ENCODE data around the gene GPHN.
"Not testable (repeated sequence)": the region's sequence is repeated elsewhere in the genome, so short reads cannot be mapped to it uniquely, and the experiment has no call there.

GPHN gene

GRCh38 chr14:66493750-66494149 lies 14.2 kb upstream of the GPHN start:
- Mint-ChIP-seq H3K9me3 (no peaks in the 10 kb centered on the region), H3K4me1 (no peaks in the 10 kb centered on the region), H3K36me3 (no peaks in the 10 kb centered on the region), H3K27ac (no peak overlapping the region), H3K4me3 (no peak overlapping the region)
- ATAC-seq (no peak), DNase-seq (ENCODE audit: low spot score in 2 of 2) (no peak)

GRCh38 chr14:66495218-66496098 lies 12.5 kb upstream of the GPHN start:
- H3K9me3 Mint-ChIP-seq: no peaks in the 10 kb centered on the region
- no peaks in the 10 kb centered on the region for H3K4me1 Mint-ChIP-seq
- ATAC-seq (peak; percentile 75), DNase-seq (ENCODE audit: low spot score in 2 of 2) (no peak)
- no peaks in the 10 kb centered on the region for H3K36me3 Mint-ChIP-seq
- no peak overlapping the region for H3K4me3 Mint-ChIP-seq
- no peak overlapping the region for H3K27ac Mint-ChIP-seq

- H3K36me3 Mint-ChIP-seq: no peaks in the 10 kb centered on the region
- no peak for DNase-seq (ENCODE audit: low spot score in 2 of 2)
- H3K9me3 Mint-ChIP-seq: no peaks in the 10 kb centered on the region
- ATAC-seq: no peak
- no peaks in the 10 kb centered on the region for H3K4me1 Mint-ChIP-seq
- no peak overlapping the region for H3K27ac Mint-ChIP-seq
- H3K4me3 Mint-ChIP-seq: no peak overlapping the region
Observed at GRCh38 chr14:66496188-66496807, 11.6 kb upstream of the GPHN start.

GRCh38 chr14:66496911-66497310 lies 11.0 kb upstream of the GPHN start:
- Mint-ChIP-seq H3K4me1 (no peaks in the 10 kb centered on the region), H3K4me3 (no peak overlapping the region), H3K36me3 (no peaks in the 10 kb centered on the region), H3K9me3 (no peaks in the 10 kb centered on the region), H3K27ac (no peak overlapping the region)
- DNase-seq (ENCODE audit: low spot score in 2 of 2): no peak
- ATAC-seq: no peak

GRCh38 chr14:66498311-66498710 lies 9.6 kb upstream of the GPHN start:
- H3K27ac Mint-ChIP-seq: no peak overlapping the region
- DNase-seq (ENCODE audit: low spot score in 2 of 2): no peak
- H3K9me3 Mint-ChIP-seq: no peaks in the 10 kb centered on the region
- H3K4me3 Mint-ChIP-seq: no peak overlapping the region
- no peaks in the 10 kb centered on the region for H3K4me1 Mint-ChIP-seq
- H3K36me3 Mint-ChIP-seq: no peaks in the 10 kb centered on the region
- no peak for ATAC-seq

- H3K4me3 Mint-ChIP-seq: no peak overlapping the region
- no peak for DNase-seq (ENCODE audit: low spot score in 2 of 2)
- no peaks in the 10 kb centered on the region for H3K36me3 Mint-ChIP-seq
- no peak overlapping the region for H3K27ac Mint-ChIP-seq
- H3K9me3 Mint-ChIP-seq: no peaks in the 10 kb centered on the region
- H3K4me1 Mint-ChIP-seq: no peaks in the 10 kb centered on the region
- no peak for ATAC-seq
Observed at GRCh38 chr14:66501592-66501991, 6.4 kb upstream of the GPHN start.

- not testable (repeated sequence) for ATAC-seq; H3K4me3 Mint-ChIP-seq; H3K27ac Mint-ChIP-seq; H3K9me3 Mint-ChIP-seq; H3K36me3 Mint-ChIP-seq; DNase-seq (ENCODE audit: low spot score in 2 of 2); H3K4me1 Mint-ChIP-seq
Observed at GRCh38 chr14:66502836-66503235, 5.1 kb upstream of the GPHN start.

- H3K4me3 Mint-ChIP-seq: no peak overlapping the region
- peaks cover 6% of the 10 kb centered on the region for H3K36me3 Mint-ChIP-seq
- H3K9me3 Mint-ChIP-seq: no peaks in the 10 kb centered on the region
- ATAC-seq (no peak), DNase-seq (ENCODE audit: low spot score in 2 of 2) (no peak)
- no peak overlapping the region for H3K27ac Mint-ChIP-seq
- no peaks in the 10 kb centered on the region for H3K4me1 Mint-ChIP-seq
Observed at GRCh38 chr14:66503532-66503931, 4.4 kb upstream of the GPHN start.

- peaks cover 6% of the 10 kb centered on the region for H3K36me3 Mint-ChIP-seq
- no peak for DNase-seq (ENCODE audit: low spot score in 2 of 2)
- H3K4me3 Mint-ChIP-seq: peak overlapping the region; percentile 85
- peaks cover 17% of the 10 kb centered on the region for H3K4me1 Mint-ChIP-seq
- peak overlapping the region; percentile 88 for H3K27ac Mint-ChIP-seq
- no peaks in the 10 kb centered on the region for H3K9me3 Mint-ChIP-seq
- ATAC-seq: peak; percentile 49
Observed at GRCh38 chr14:66507181-66507721, 696 bp upstream of the GPHN start.

GRCh38 chr14:66508547-66508845 lies 549 bp downstream of the GPHN start:
- H3K9me3 Mint-ChIP-seq: no peaks in the 10 kb centered on the region
- peak overlapping the region; percentile 88 for H3K27ac Mint-ChIP-seq
- H3K36me3 Mint-ChIP-seq: peaks cover 6% of the 10 kb centered on the region
- ATAC-seq (no peak), DNase-seq (ENCODE audit: low spot score in 2 of 2) (peak in 1 of 2 donors; percentile 51)
- peak overlapping the region; percentile 85 for H3K4me3 Mint-ChIP-seq
- peaks cover 17% of the 10 kb centered on the region for H3K4me1 Mint-ChIP-seq

GRCh38 chr14:66508846-66509621 lies 1.1 kb downstream of the GPHN start:
- DNase-seq (ENCODE audit: low spot score in 2 of 2) (peak; percentile 42 to 71), ATAC-seq (peak; percentile 31)
- Mint-ChIP-seq H3K36me3 (peaks cover 6% of the 10 kb centered on the region), H3K4me1 (peaks cover 17% of the 10 kb centered on the region), H3K27ac (no peak overlapping the region), H3K4me3 (peak overlapping the region; percentile 85), H3K9me3 (no peaks in the 10 kb centered on the region)

GRCh38 chr14:66509874-66510273 lies 1.9 kb downstream of the GPHN start:
- Mint-ChIP-seq H3K36me3 (peaks cover 6% of the 10 kb centered on the region), H3K4me3 (peak overlapping the region; percentile 85), H3K27ac (no peak overlapping the region), H3K4me1 (peaks cover 17% of the 10 kb centered on the region), H3K9me3 (no peaks in the 10 kb centered on the region)
- DNase-seq (ENCODE audit: low spot score in 2 of 2): no peak
- ATAC-seq: no peak

- DNase-seq (ENCODE audit: low spot score in 2 of 2) (no peak), ATAC-seq (no peak)
- Mint-ChIP-seq H3K9me3 (no peaks in the 10 kb centered on the region), H3K27ac (no peak overlapping the region), H3K4me1 (peaks cover 17% of the 10 kb centered on the region), H3K4me3 (no peak overlapping the region), H3K36me3 (peaks cover 6% of the 10 kb centered on the region)
Observed at GRCh38 chr14:66511849-66512248, 3.9 kb downstream of the GPHN start.

- Mint-ChIP-seq H3K4me3 (no peak overlapping the region), H3K36me3 (no peaks in the 10 kb centered on the region), H3K4me1 (peaks cover 16% of the 10 kb centered on the region), H3K27ac (no peak overlapping the region), H3K9me3 (no peaks in the 10 kb centered on the region)
- ATAC-seq (no peak), DNase-seq (ENCODE audit: low spot score in 2 of 2) (no peak)
Observed at GRCh38 chr14:66514213-66514612, 6.3 kb downstream of the GPHN start.

- H3K4me3 Mint-ChIP-seq: no peak overlapping the region
- H3K9me3 Mint-ChIP-seq: peaks cover 6% of the 10 kb centered on the region
- DNase-seq (ENCODE audit: low spot score in 2 of 2): no peak
- no peak overlapping the region for H3K27ac Mint-ChIP-seq
- H3K36me3 Mint-ChIP-seq: no peaks in the 10 kb centered on the region
- H3K4me1 Mint-ChIP-seq: peaks cover 29% of the 10 kb centered on the region
- no peak for ATAC-seq
Observed at GRCh38 chr14:66530526-66530925, 22.6 kb downstream of the GPHN start.
